ENCODE results near the gene LCA5.

LCA5 gene

DNA sequence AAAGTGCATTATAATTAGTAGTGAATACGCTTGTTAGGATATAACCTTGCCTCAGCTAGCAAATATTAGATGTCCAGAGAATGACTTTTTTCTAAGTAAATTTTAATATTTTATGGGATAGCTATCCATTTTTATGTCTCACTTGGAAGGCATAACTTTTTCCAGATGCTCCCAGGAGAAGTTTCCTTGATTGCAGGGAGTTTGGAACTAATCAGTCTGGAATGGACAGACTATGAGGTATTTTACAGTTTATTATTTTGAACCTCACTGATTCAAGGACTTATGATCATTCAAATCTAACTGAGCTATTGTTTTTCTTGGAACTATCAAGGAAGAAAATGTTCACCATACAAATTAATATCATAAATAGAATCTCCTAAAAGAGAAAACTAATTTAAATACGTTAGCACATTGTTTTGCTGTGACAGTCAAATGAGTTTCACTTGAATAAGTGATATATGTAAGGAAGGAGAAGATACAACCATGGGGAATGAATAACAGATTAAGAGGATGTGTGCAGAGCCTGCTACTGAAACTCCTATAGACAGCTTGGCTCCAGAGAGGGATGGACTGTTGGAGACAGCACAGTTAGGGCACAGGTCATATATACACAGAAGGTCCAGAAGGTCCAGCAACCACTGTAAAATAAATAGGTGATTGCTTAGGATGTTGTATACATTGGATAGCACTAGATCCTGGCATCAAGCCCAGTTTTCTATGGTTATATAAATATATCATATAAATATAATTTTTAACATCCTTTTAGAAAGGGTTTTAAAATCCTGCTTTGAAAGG lies 20.6 kb upstream of the LCA5 start:
- H3K36me3 ChIP-seq, result no peaks in the 10 kb centered on the region
- DNase-seq, result no peak
- H3K9me3 ChIP-seq, result no peaks in the 10 kb centered on the region
- intact Hi-C loops (cut with DNase I; ENCODE audit: low total_unique reads), result no loop called here
- peaks cover 0 to 6% (median 0%) of the 10 kb centered on the region in 4 donors for H3K4me1 ChIP-seq
- H3K27ac ChIP-seq, result no peak overlapping the region
- no peaks in the 10 kb centered on the region for H3K27me3 ChIP-seq
- H3K4me3 ChIP-seq, result no peak overlapping the region
- TF ChIP-seq, protein P1, sequence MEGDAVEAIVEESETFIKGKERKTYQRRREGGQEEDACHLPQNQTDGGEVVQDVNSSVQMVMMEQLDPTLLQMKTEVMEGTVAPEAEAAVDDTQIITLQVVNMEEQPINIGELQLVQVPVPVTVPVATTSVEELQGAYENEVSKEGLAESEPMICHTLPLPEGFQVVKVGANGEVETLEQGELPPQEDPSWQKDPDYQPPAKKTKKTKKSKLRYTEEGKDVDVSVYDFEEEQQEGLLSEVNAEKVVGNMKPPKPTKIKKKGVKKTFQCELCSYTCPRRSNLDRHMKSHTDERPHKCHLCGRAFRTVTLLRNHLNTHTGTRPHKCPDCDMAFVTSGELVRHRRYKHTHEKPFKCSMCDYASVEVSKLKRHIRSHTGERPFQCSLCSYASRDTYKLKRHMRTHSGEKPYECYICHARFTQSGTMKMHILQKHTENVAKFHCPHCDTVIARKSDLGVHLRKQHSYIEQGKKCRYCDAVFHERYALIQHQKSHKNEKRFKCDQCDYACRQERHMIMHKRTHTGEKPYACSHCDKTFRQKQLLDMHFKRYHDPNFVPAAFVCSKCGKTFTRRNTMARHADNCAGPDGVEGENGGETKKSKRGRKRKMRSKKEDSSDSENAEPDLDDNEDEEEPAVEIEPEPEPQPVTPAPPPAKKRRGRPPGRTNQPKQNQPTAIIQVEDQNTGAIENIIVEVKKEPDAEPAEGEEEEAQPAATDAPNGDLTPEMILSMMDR (IDR thresholded peaks at IDR 0.05), result no peak

DNA sequence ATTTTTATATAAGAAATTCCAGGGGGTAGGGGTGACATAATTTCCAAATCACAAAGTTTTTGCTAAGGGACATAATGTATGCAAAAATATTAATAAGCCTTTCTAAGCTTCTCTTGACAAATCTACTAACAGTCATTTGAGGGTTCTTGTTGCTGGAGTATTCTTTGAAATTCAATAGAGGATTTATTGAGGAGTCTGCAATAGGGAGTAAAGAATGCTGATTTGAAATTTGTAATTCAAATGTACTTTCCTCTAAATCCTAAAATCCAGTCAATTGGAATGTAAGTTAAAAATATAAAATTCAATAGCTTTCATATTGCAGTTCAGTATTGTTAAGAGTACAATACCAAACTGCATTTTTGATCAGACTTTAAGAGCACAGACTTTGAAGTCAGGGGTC lies 17.1 kb upstream of the LCA5 start:
- intact Hi-C loops (cut with DNase I; ENCODE audit: low total_unique reads), result no loop called here
- Histone ChIP-seq H3K36me3 (peaks cover 0 to 7% (median 0%) of the 10 kb centered on the region in 3 donors), H3K9me3 (no peaks in the 10 kb centered on the region), H3K27me3 (no peaks in the 10 kb centered on the region), H3K27ac (no peak overlapping the region), H3K4me3 (no peak overlapping the region), H3K4me1 (peaks cover 0 to 6% (median 0%) of the 10 kb centered on the region in 4 donors)
- no peak for DNase-seq
- TF ChIP-seq, protein P1 (IDR thresholded peaks at IDR 0.05), result no peak

DNA sequence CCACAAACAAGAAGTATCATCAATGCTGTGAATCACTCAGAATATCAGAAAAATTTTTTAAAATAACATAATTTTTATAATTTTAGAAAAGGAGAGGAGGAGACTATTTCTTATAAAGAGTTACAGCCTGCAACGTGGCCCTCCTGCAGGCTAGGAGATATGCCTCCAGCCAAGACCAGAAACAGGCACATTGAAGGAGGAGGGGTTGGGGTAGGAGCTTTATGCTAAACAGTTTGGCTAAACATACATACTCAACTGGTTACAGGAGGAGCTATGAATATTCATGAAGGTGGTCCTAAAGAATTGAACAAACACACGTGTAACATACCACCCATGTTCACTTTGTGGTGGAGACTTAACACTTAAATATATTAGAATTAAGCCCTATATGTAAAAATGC lies 14.2 kb upstream of the LCA5 start:
- Histone ChIP-seq H3K36me3 (peaks cover 0 to 14% (median 6%) of the 10 kb centered on the region in 3 donors), H3K4me1 (peaks cover 0 to under 1% (median 0%) of the 10 kb centered on the region in 4 donors), H3K27ac (no peak overlapping the region), H3K4me3 (no peak overlapping the region), H3K9me3 (no peaks in the 10 kb centered on the region), H3K27me3 (no peaks in the 10 kb centered on the region)
- TF ChIP-seq, protein P1 (IDR thresholded peaks at IDR 0.05), result no peak
- no peak for DNase-seq
- intact Hi-C loops (cut with DNase I; ENCODE audit: low total_unique reads), result no loop called here

DNA sequence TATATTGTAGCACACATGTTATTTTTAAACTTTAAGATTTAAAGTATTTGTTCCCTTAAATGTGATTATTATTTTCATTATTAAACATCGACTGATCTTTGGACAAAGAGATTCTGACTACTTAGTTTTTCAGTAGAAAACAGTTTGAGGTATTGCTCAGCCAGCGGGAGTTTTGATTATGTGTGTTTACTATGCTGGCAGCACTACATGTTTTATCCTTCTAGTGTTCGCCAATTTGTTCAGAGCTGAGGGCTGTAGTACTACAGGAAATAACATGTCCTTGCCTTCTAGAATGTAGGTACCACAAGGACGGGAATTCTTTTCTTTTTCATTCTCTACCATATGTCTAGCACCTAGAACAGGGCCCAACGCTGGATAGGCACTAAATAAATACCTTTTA lies 11.1 kb upstream of the LCA5 start:
- Histone ChIP-seq H3K27me3 (no peaks in the 10 kb centered on the region), H3K4me1 (peaks cover 0 to 27% (median 17%) of the 10 kb centered on the region in 4 donors), H3K27ac (no peak overlapping the region), H3K4me3 (no peak overlapping the region), H3K36me3 (peaks cover 0 to 14% (median 6%) of the 10 kb centered on the region in 3 donors), H3K9me3 (no peaks in the 10 kb centered on the region)
- no peak for DNase-seq
- intact Hi-C loops (cut with DNase I; ENCODE audit: low total_unique reads), result no loop called here
- TF ChIP-seq, protein P1 (IDR thresholded peaks at IDR 0.05), result no peak

DNA sequence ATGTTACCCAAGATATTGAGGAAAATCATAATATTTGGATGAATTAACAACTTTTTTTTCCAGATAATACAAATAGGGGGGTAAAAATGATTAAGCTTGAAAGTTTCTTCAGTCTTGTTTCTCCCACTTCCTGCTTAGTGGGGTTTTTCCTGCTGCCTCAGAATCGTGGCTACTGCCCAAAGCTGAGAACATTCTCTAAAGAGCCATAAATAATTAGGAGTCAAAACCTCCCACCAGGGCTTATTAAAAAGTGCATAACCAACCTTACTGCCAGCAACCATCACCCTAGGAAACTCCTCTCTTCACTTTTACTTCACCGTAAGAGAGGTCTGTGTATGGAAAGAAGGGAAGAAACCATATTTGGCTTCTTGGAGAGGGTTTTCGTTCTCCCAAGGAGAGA lies 9.0 kb upstream of the LCA5 start:
- Histone ChIP-seq H3K9me3 (no peaks in the 10 kb centered on the region), H3K36me3 (peaks cover 0 to 23% (median 6%) of the 10 kb centered on the region in 3 donors), H3K4me3 (no peak overlapping the region), H3K27ac (peak overlapping the region; percentile 46 to 68), H3K4me1 (peaks cover 0 to 27% (median 17%) of the 10 kb centered on the region in 4 donors), H3K27me3 (no peaks in the 10 kb centered on the region)
- DNase-seq, result no peak
- intact Hi-C loops (cut with DNase I; ENCODE audit: low total_unique reads), result no loop called here
- TF ChIP-seq, protein P1 (IDR thresholded peaks at IDR 0.05), result no peak
